ENCODE results near the gene FYCO1.

DNA sequence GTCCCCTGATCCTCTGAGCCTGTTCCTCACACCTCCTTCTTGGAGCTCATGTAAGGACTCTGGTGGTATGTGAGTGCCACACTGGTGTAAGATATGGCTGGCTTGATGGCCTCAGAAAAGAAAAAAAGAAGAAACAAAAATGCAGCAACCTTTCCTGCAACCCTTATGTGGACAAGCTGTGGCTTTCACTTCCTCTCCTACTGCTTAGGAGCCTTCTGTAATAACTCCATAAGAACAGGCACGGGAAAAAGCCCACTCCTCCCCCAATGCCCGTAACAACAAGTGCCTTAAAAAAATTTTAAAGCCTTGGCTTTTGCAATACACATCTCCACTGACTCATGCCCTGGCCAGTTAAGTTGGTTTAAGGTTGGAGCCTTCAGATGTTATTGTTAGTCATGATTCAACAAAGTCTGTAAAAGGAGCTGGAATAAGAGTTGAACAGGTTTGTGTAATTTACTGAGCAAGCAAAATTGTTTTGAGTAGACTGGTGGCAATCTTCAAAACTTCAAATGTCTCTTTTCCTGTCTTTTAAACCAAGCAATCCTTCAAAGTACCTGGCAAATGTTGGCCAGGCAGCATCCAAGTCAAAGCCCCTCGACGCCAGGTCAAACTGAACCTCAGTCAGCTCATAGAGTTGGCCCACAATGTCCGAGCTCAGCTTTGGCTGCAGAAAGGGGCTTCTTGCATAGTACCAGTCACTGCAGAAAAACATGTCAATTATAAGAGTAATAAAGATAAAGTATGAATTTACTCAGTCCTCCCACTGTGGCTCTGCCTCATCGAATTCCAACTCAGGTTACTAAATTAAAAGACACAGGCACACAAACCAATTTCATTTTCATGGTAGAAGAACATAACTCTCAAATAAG is 22.9 kb downstream of the FYCO1 start:
- TF ChIP-seq CTCF (conservative IDR thresholded peaks at IDR 0.05; ENCODE audit: low read length): no peak
- no peak for TF ChIP-seq EZH2phosphoT487 (IDR thresholded peaks at IDR 0.05; ENCODE audit: borderline replicate concordance)
